ENCODE results near the gene SIN3B. TPM values are rescaled to one million over a fixed set of nuclear protein-coding genes. Genes with fewer than 3 reads are reported as not detected.

Gene SIN3B
- polyA plus RNA-seq, 1 of the 3 experiments (the other 2 are of a cell fraction): 29.7 TPM

DNA sequence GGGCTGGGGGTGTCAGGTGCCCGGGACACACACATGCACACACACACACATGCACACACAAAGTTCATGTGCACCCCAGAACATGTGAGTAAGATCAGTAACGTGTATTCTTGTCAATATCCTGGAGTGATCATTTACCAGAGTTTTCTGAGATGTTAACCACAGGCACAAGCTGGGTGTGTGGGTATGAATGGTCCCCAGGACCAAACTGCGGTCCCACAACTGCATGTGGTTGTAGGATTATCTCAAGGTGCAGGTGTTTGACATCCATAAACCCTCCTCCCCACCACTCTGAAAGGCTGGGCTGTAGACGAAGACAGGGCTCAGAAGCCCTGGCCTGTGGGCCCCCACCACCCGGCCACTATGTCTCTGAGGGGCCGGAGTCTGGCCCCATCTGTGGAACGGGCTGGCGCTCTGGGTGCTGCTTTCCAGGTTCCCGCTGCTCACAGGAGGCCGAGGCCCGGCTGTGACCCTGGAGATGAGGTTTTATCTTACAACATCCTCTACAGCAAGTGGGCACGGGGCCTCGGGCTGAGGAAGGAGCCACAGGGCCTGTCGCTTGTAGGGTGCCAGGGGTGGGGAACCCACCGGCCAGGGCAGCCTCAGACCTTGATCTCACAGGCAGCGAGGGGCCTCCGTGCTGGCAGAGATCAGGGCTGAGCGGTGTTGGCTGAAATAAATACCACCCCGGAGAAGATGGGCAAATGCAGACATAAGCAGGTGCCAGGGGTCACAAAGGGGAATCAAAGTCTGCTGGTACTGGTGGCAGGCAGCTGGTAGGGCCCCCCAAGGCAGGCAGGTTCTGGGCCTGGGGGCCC lies 63.9 kb downstream of the SIN3B start (continued):
- TF ChIP-seq GABPA (IDR thresholded peaks at IDR 0.05; ENCODE audit: low read depth): no peak
- TF ChIP-seq, protein P1, sequence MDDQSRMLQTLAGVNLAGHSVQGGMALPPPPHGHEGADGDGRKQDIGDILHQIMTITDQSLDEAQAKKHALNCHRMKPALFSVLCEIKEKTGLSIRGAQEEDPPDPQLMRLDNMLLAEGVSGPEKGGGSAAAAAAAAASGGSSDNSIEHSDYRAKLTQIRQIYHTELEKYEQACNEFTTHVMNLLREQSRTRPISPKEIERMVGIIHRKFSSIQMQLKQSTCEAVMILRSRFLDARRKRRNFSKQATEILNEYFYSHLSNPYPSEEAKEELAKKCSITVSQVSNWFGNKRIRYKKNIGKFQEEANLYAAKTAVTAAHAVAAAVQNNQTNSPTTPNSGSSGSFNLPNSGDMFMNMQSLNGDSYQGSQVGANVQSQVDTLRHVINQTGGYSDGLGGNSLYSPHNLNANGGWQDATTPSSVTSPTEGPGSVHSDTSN (IDR thresholded peaks at IDR 0.05): no peak
- no peak for TF ChIP-seq NRF1 (IDR thresholded peaks at IDR 0.05; ENCODE audit: low read depth, low read length)
- no peak for TF ChIP-seq ELF1 (IDR thresholded peaks at IDR 0.05)
- TF ChIP-seq FOSL2 (IDR thresholded peaks at IDR 0.05; ENCODE audit: borderline replicate concordance, low read depth): no peak

DNA sequence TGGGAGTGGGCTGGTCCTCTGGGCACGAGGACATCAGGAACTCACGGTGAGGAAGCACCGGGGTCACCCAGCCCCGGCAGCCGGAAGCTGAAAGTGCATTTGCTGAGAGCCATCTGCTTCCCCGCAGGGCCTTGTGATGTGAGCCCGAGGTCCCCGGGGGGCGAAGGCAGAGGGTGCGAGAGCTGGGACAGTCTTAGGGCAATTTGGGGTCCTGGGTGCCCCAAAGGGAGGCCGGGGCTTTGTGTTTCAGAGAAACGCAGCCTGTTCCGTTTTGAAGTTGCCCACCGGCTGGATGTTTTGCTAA lies 64.4 kb downstream of the SIN3B start:
- Histone ChIP-seq H3K9me3 (no peaks in the 10 kb centered on the region), H3K9me2 (no peaks in the 10 kb centered on the region), H3K36me3 (replicated peaks in 1 of 2; ENCODE audit: control insufficient read depth in 1 of 2, insufficient read depth in 2 of 2, low read length in 1 of 2) (no peaks in the 10 kb centered on the region), H3K27me3 (ENCODE audit: insufficient read depth) (no peaks in the 10 kb centered on the region), H3K9ac (no peak overlapping the region), H4K20me1 (ENCODE audit: insufficient read depth) (no peaks in the 10 kb centered on the region), H3K4me1 (ENCODE audit: control insufficient read depth in 1 of 2, insufficient read depth in 2 of 2, low read depth in 1 of 2, low read length in 1 of 2) (peaks cover 0 to 19% of the 10 kb centered on the region in 2 experiments; a peak in 1 of 4 replicates), H2AFZ (ENCODE audit: low read depth) (no peak overlapping the region), H3K27ac (ENCODE audit: low read depth in 2 of 2, low read length in 1 of 2) (no peak overlapping the region), H3F3A (replicated peaks; ENCODE audit: insufficient read depth) (no peaks in the 10 kb centered on the region), H3K79me2 (ENCODE audit: insufficient read depth) (no peaks in the 10 kb centered on the region), H3K4me2 (no peak overlapping the region), H3K4me3 (ENCODE audit: low read depth in 2 of 2, low read length in 1 of 2) (no peak overlapping the region)
- TF ChIP-seq MEF2A (IDR thresholded peaks at IDR 0.05; ENCODE audit: borderline replicate concordance, low read depth) (no peak), RCOR1 (IDR thresholded peaks at IDR 0.05; ENCODE audit: low read length) (no peak), TEAD4 (IDR thresholded peaks at IDR 0.05; ENCODE audit: borderline replicate concordance, insufficient read depth) (no peak), EZH2phosphoT487 (IDR thresholded peaks at IDR 0.05; ENCODE audit: borderline replicate concordance, low read depth) (no peak), GATA2 (CRISPR knock-in tag; IDR thresholded peaks at IDR 0.05) (no peak), RAD21 (IDR thresholded peaks at IDR 0.05; ENCODE audit: low read length) (no peak), RFX5 (IDR thresholded peaks at IDR 0.05; ENCODE audit: low read length) (no peak), NFIC (IDR thresholded peaks at IDR 0.05; ENCODE audit: borderline replicate concordance) (no peak)
- TF ChIP-seq, protein P2, sequence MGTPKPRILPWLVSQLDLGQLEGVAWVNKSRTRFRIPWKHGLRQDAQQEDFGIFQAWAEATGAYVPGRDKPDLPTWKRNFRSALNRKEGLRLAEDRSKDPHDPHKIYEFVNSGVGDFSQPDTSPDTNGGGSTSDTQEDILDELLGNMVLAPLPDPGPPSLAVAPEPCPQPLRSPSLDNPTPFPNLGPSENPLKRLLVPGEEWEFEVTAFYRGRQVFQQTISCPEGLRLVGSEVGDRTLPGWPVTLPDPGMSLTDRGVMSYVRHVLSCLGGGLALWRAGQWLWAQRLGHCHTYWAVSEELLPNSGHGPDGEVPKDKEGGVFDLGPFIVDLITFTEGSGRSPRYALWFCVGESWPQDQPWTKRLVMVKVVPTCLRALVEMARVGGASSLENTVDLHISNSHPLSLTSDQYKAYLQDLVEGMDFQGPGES (IDR thresholded peaks at IDR 0.05; ENCODE audit: low read depth, low read length): no peak
- TF ChIP-seq, protein P3, sequence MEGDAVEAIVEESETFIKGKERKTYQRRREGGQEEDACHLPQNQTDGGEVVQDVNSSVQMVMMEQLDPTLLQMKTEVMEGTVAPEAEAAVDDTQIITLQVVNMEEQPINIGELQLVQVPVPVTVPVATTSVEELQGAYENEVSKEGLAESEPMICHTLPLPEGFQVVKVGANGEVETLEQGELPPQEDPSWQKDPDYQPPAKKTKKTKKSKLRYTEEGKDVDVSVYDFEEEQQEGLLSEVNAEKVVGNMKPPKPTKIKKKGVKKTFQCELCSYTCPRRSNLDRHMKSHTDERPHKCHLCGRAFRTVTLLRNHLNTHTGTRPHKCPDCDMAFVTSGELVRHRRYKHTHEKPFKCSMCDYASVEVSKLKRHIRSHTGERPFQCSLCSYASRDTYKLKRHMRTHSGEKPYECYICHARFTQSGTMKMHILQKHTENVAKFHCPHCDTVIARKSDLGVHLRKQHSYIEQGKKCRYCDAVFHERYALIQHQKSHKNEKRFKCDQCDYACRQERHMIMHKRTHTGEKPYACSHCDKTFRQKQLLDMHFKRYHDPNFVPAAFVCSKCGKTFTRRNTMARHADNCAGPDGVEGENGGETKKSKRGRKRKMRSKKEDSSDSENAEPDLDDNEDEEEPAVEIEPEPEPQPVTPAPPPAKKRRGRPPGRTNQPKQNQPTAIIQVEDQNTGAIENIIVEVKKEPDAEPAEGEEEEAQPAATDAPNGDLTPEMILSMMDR (IDR thresholded peaks at IDR 0.05): no peak
- POLR2A ChIA-PET: interaction anchor here (0.6 kb wide), 1 partner anchor 616 kb away, joined by 3 read pairs; no protein-coding TSS in a partner anchor
- no CpG with 5 or more reads among the region's 14 CpGs for WGBS (ENCODE audit: low lambda C conversion rate)
- CTCF ChIA-PET: no interaction called here
- no peak for DNase-seq

Measured in SK-N-SH (cell line).